Retinal pigment epithelial cell (primary cell): ENCODE results near the gene PCDHB9.
"Not testable (repeated sequence)": the region's sequence is repeated elsewhere in the genome, so short reads cannot be mapped to it uniquely, and the experiment has no call there.

Experiments used
- DNase-seq: peaks from one replicate; pipeline ENCODE4 v3.0.0-alpha.2; 2010; ENCODE audit warnings: low read depth
- H3K4me3 ChIP-seq: 2 replicates; pipeline ENCODE4 v1.5.1; 2011; ENCODE audit warnings: mild to moderate bottlenecking, low read length, control low read depth, moderate library complexity
- TF ChIP-seq, protein P1 (sequence below): conservative IDR thresholded peaks from 2 replicates; pipeline ENCODE4 v1.5.1; 2011; ENCODE audit warnings: low read depth, low read length, control low read depth, inconsistent platforms

Gene PCDHB9

DNA sequence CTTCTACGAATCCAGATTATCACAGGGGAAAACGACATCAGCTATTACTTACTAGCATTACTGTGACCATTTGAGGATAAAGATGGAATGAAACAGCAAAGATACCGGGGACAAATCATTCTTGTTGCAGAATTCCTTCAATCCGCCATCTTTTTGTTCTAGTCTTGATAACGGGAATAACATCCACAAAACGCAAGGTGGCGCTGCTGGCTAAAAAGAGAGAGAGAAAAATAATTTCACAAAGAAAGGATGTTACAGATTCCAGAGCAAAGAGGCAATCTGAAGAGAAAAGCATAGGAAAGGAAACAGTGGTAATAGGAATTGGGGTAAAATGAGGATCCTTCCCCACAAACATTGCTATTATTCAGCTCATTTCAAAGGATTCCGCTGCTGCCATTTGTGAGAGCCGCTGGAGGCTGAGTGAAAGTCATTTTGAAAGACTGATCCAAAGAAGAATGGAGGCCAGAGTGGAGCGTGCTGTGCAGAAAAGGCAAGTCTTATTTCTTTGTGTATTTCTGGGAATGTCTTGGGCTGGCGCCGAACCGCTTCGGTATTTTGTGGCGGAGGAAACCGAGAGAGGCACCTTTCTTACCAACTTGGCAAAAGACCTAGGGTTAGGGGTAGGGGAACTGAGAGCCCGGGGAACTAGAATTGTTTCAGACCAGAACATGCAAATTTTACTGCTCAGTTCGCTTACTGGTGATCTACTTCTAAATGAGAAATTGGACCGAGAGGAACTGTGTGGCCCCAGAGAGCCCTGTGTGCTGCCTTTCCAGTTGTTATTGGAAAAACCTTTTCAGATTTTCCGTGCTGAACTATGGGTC, 14.4 kb upstream of the PCDHB9 start, which contains the start of gene PCDHB7:
Gene PCDHB7 (plus strand): TSS at position 264 of the 824 bp plus-strand sequence. CDS start 192 bp downstream, at position 456.
- no peak within 1 kb of the TSS for H3K4me3 ChIP-seq
- DNase-seq = no peak
- TF ChIP-seq, protein P1, sequence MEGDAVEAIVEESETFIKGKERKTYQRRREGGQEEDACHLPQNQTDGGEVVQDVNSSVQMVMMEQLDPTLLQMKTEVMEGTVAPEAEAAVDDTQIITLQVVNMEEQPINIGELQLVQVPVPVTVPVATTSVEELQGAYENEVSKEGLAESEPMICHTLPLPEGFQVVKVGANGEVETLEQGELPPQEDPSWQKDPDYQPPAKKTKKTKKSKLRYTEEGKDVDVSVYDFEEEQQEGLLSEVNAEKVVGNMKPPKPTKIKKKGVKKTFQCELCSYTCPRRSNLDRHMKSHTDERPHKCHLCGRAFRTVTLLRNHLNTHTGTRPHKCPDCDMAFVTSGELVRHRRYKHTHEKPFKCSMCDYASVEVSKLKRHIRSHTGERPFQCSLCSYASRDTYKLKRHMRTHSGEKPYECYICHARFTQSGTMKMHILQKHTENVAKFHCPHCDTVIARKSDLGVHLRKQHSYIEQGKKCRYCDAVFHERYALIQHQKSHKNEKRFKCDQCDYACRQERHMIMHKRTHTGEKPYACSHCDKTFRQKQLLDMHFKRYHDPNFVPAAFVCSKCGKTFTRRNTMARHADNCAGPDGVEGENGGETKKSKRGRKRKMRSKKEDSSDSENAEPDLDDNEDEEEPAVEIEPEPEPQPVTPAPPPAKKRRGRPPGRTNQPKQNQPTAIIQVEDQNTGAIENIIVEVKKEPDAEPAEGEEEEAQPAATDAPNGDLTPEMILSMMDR = peak; percentile 38

DNA sequence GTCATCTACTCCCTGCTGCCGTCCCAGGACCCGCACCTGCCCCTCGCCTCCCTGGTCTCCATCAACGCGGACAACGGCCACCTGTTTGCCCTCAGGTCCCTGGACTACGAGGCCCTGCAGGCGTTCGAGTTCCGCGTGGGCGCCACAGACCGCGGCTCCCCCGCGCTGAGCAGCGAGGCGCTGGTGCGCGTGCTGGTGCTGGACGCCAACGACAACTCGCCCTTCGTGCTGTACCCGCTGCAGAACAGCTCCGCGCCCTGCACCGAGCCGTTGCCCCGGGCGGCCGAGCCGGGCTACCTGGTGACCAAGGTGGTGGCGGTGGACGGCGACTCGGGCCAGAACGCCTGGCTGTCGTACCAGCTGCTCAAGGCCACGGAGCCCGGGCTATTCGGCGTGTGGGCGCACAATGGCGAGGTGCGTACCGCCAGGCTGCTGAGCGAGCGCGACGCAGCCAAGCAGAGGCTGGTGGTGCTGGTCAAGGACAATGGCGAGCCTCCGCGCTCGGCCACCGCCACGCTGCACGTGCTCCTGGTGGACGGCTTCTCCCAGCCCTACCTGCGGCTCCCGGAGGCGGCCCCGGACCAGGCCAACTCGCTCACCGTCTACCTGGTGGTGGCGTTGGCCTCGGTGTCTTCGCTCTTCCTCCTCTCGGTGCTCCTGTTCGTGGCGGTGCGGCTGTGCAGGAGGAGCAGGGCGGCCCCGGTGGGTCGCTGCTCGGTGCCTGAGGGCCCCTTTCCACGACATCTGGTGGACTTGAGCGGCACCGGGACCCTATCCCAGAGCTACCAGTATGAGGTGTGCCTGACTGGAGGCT, 12.5 kb upstream of the PCDHB9 start:
- not testable (repeated sequence) for H3K4me3 ChIP-seq, DNase-seq

DNA sequence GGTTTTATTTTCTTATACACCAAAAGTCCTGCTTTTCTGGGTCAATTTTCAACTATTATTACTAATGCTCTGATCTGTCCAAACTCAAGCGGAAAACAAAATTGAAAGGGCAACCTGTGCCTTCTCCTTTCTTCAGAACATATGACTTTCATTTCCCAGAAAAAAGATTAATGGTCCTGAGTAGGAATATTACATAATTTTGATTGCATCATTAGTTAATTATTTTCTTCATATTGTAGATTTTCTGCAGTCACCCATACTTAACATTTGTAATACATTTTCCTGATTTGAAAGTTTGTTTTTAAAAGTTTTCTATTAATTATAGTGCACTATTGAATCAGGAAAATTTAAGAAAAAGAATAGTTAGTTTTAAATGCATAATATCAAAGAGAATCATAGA, 11.0 kb upstream of the PCDHB9 start:
- TF ChIP-seq, protein P1 = no peak
- no peak overlapping the region for H3K4me3 ChIP-seq
- DNase-seq = no peak

DNA sequence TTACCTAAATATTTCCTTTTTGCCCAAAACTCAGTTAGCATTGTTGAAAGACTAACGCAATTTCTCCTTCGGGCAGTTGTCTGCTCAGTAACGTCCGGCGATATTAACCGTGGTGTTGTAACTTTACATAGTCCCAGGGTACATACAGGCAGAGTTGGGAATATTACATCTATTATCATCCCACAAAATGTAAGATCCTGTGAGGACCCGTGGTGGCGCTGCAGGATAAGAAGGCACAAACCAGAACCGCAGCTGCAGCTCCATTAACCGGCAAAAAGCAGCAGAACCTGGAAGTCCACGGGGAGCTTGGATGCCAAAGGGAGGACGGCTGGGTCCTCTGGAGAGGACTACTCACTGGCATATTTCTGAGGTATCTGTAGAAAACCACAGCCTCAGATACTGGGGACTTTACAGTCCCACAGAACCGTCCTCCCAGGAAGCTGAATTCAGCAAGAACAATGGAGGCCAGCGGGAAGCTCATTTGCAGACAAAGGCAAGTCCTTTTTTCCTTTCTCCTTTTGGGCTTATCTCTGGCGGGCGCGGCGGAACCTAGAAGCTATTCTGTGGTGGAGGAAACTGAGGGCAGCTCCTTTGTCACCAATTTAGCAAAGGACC, 9.3 kb upstream of the PCDHB9 start, which contains the start of gene PCDHB8:
Gene PCDHB8 (plus strand): TSS at position 214 of the 615 bp plus-strand sequence. CDS start 245 bp downstream, at position 459.
- DNase-seq = not testable (repeated sequence)

DNA sequence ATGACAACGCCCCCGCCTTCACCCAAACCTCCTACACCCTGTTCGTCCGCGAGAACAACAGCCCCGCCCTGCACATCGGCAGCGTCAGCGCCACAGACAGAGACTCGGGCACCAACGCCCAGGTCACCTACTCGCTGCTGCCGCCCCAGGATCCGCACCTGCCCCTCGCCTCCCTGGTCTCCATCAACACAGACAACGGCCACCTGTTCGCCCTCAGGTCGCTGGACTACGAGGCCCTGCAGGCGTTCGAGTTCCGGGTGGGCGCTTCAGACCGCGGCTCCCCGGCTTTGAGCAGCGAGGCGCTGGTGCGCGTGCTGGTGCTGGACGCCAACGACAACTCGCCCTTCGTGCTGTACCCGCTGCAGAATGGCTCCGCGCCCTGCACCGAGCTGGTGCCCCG, 7.6 kb upstream of the PCDHB9 start:
- H3K4me3 ChIP-seq, DNase-seq: not testable (repeated sequence)

More for the DNA sequence above, 9.3 kb upstream of the PCDHB9 start, which contains the start of gene PCDHB8:
- H3K4me3 ChIP-seq = not testable (repeated sequence)

DNA sequence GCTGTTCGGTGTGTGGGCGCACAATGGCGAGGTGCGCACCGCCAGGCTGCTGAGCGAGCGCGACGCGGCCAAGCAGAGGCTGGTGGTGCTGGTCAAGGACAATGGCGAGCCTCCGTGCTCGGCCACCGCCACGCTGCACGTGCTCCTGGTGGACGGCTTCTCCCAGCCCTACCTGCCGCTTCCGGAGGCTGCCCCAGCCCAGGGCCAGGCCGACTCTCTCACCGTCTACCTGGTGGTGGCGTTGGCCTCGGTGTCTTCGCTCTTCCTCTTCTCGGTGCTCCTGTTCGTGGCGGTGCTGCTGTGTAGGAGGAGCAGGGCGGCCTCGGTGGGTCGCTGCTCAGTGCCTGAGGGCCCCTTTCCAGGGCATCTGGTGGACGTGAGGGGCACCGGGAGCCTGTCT, 7.1 kb upstream of the PCDHB9 start:
- not testable (repeated sequence) for DNase-seq

DNA sequence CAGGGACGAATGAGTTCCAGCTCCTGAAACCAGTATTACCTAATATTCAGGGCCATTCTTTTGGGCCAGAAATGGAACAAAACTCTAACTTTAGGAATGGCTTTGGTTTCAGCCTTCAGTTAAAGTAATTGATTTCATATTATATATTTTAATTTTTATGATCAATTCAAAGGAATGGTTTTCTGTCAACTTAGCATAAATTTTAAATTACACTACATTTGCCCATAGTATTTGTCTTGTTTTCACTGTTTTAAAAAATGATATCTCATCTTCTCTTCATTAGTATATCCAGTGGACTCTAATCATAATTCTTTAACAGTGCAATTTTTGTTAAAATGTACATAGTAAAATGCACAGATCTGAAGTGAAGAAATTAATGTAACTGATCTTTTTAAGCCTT, 6.6 kb upstream of the PCDHB9 start:
- H3K4me3 ChIP-seq = no peak overlapping the region
- TF ChIP-seq, protein P1 = no peak
- no peak for DNase-seq

More for the DNA sequence above, 7.1 kb upstream of the PCDHB9 start:
- not testable (repeated sequence) for H3K4me3 ChIP-seq

DNA sequence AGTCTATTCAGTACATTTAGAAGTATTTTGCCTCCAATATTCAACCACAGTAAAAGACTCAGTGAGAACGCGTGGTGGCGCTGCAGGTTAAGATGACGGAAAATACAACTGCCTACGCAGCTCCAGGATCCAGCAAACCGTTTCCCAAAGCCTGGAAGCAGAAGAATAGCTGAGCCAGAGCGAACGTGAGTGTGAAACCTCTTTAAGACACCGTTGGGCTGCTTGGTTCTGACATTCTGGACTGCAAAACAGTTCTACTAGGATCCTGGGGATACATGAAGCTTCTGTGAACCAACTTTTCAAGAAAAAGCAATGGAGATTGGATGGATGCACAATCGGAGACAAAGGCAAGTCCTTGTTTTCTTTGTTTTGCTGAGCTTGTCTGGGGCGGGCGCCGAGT, 4.7 kb upstream of the PCDHB9 start, which contains the start of gene PCDHB16:
Gene PCDHB16 (plus strand): TSS at position 140 of the 400 bp plus-strand sequence. CDS start 173 bp downstream, at position 313.
- TF ChIP-seq, protein P1 = peak; percentile 20
- no peak for DNase-seq
- H3K4me3 ChIP-seq = peak within 1 kb of the TSS; percentile 8

DNA sequence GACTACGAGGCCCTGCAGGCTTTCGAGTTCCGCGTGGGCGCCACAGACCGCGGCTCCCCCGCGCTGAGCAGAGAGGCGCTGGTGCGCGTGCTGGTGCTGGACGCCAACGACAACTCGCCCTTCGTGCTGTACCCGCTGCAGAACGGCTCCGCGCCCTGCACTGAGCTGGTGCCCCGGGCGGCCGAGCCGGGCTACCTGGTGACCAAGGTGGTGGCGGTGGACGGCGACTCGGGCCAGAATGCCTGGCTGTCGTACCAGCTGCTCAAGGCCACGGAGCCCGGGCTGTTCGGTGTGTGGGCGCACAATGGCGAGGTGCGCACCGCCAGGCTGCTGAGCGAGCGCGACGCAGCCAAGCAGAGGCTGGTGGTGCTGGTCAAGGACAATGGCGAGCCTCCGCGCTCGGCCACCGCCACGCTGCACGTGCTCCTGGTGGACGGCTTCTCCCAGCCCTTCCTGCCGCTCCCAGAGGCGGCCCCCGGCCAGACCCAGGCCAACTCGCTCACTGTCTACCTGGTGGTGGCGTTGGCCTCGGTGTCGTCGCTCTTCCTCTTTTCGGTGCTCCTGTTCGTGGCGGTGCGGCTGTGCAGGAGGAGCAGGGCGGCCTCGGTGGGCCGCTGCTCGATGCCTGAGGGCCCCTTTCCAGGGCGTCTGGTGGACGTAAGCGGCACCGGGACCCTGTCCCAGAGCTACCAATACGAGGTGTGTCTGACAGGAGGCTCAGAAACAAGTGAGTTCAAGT, 2.7 kb upstream of the PCDHB9 start:
- DNase-seq, H3K4me3 ChIP-seq: not testable (repeated sequence)

DNA sequence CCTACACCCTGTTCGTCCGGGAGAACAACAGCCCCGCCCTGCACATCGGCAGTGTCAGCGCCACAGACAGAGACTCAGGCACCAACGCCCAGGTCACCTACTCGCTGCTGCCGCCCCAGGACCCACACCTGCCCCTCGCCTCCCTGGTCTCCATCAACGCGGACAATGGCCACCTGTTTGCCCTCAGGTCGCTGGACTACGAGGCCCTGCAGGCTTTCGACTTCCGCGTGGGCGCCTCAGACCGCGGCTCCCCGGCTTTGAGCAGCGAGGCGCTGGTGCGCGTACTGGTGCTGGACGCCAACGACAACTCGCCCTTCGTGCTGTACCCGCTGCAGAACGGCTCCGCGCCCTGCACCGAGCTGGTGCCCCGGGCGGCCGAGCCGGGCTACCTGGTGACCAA, 1.7 kb downstream of the PCDHB9 start:
- not testable (repeated sequence) for H3K4me3 ChIP-seq, DNase-seq

DNA sequence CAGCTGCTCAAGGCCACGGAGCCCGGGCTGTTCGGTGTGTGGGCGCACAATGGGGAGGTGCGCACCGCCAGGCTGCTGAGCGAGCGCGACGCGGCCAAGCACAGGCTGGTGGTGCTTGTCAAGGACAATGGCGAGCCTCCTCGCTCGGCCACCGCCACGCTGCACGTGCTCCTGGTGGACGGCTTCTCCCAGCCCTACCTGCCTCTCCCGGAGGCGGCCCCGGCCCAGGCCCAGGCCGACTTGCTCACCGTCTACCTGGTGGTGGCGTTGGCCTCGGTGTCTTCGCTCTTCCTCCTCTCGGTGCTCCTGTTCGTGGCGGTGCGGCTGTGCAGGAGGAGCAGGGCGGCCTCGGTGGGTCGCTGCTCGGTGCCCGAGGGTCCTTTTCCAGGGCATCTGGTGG, 2.2 kb downstream of the PCDHB9 start:
- not testable (repeated sequence) for DNase-seq, H3K4me3 ChIP-seq
